Stromal cell of bone marrow (primary cell): ENCODE data around the gene ZNF215.
"Not testable (repeated sequence)": the region's sequence is repeated elsewhere in the genome, so short reads cannot be mapped to it uniquely, and the experiment has no call there.

Experiments
- DNase-seq: peaks from one replicate; pipeline ENCODE4 v3.0.0-alpha.2; 2012; ENCODE audit warnings: low read depth

Gene ZNF215

DNA sequence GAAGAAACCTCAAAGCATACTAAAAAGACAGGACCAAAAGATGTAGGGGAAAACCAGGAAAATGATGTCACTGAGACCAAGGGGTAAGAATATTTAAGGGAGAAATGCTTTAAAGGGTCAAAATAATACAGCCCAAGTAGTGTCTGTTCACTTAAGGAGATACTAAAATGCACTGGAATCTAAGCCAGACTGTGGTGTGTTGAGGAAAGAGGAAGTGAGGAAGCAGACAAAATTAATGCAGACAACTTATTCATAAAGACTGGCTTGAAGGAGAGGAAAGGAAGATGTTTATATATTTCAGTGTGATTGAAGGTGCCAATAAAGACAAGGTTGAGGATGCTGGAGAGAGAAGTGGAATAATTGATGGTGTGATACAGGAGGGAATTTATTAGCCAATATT is 15.7 kb downstream of the ZNF215 start:
- DNase-seq, result no peak

DNA sequence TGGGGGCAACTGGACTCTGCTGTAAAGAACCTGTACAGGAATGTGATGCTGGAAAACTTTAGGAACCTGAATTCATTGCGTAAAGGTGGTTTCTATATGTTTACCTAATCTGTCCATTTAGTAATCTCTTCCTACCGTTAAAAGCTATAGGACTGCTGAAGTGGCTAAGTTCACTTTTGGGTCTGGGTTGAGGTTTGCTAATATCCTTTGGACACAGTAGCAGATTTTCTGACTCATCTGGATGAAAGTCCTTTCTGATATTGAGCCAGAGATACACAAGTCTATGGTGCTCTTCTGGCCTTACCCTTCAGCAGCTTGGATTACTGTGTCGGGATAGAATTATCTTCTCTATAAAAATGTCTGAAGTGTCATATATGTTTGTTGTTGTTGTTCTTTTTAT is 16.9 kb downstream of the ZNF215 start:
- DNase-seq, result peak; percentile 20

DNA sequence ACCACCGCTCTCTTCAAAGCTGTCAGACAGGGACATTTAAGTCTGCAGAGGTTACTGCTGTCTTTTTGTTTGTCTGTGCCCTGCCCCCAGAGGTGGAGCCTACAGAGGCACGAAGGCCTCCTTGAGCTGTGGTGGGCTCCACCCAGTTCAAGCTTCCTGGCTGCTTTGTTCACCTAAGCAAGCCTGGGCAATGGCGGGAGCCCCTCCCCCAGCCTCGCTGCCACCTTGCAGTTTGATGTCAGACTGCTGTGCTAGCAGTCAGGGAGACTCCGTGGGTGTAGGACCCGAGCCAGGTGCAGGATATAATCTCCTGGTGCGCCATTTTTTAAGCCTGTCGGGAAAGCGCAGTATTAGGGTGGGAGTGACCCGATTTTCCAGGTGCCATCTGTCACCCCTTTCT is 28.0 kb downstream of the ZNF215 start:
- DNase-seq, result not testable (repeated sequence)

DNA sequence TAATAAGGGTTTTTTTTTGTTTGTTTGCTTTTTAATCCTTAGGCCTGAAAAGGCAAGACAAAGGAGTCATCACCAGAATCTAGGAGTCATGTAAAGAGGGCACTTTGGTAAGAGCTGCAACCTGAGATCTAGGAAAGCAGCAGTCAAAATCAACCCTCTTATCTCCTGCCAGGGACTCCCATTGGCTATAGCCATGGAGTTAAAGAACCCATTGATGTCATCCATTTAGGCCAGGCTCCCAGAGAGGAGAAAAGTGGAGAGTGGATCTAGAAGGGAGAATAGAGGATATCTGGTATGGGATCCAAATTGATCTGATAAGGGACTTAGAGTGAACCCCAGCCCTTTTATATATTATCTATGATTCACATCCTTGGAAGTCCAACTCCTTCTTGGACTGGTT is 35.9 kb downstream of the ZNF215 start:
- no peak for DNase-seq

DNA sequence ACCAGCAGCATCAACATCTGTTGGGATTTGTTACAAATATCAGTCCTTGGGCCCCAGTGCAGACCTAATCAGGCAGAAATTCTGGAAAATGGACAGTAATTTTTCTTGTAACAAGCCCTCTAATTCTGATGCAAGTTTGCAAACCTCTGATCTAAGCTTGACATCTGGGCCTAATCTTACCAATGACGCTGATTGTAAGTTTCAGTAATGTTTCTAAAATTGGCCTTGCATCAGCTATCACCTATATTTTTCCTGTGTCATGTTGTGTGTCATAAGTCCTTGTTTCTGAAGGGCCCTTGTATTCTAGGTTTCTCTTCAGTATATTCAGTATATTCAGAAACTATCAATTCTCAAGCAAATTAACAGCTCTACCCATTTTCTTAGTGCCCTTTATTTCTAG is 36.4 kb downstream of the ZNF215 start:
- no peak for DNase-seq

DNA sequence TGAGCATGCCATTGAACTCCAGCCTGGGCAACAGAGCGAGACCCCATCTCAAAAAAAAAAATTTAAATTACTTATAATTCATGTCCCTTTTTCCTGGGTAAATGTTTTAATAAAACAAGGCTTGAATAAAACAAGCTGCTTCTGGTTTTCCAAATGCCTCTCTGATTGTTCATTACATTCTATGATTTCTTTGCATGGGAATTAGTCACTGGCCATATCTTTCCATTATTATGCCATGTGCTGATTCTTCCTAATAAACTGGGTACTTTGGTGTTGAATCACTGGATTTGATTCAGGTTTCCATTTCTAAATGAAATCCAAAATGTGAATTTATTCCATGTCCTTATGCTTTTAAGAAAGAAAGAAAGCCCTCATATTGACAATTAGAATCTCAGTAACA is 42.6 kb downstream of the ZNF215 start:
- DNase-seq, result peak; percentile 61

DNA sequence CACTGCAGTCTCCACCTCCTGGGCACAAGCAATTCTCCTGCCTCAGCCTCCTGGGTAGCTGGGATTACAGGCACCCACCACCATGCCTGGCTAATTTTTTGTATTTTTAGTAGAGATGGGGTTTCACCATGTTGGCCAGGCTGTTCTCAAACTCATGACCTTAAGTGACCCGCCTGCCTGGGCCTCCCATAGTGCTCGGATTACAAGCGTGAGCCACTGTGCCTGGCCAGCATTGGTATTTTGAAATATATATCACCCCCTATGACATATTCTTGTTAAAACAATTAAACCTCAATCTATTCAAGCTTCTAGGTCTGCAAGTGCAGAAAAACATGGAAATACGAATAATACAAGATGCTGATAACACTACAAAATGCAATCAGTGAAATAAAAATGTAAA is 43.6 kb downstream of the ZNF215 start:
- DNase-seq, result peak; percentile 17

DNA sequence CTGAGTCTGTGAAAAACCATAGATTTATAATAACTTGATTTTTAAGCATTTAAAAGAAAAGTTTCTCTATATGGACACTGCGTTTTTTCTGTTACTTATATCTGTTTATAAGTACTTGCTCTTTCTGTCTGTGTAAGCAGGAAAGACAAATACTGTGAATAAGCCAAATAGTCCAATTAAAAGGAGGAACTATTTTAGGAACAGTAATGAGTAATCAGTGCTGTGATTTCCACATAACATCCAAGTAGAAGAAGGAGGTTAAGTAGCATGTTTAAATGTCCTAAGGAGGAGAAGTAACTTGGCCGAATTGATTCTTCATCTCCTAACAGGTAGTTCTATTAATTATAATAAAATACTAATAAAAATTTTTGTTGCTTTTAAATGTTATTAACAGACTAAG is 53.1 kb downstream of the ZNF215 start:
- DNase-seq, result peak; percentile 9

DNA sequence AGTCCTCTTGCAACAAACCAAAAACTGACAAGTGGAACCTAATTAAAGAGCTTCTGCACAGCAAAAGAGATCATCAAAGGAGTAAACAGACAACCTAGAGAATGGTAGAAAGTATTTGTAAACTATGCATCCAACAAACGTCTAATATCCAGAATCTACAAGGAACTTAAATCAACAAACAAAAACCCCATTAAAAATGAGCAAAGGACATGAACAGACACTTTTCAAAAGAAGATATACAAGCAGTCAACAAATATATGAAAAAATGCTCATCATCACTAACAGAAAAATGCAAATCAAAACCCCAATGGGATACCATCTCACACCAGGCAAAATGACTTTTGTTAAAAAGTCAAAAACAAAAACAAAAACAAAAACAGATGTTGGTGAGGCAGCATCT is 60.3 kb downstream of the ZNF215 start:
- no peak for DNase-seq

DNA sequence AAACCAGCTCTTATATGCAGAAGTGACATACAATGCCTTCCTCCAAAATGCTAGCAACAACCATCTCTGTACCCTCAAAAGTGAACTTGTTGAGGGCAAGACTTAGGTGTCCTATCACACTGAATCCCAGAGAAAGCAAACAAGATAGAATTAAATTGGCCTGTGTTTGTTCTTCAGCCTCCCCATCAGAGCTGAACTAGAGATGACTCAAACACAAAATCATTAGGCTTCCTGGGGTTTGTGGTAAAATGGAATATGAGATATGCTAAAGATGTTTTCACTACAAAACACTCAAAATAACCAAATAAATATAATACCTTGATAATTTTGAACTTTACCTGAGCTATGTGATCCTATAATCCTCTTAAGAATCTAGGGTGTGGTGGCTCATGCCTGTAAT is 62.3 kb downstream of the ZNF215 start:
- no peak for DNase-seq

DNA sequence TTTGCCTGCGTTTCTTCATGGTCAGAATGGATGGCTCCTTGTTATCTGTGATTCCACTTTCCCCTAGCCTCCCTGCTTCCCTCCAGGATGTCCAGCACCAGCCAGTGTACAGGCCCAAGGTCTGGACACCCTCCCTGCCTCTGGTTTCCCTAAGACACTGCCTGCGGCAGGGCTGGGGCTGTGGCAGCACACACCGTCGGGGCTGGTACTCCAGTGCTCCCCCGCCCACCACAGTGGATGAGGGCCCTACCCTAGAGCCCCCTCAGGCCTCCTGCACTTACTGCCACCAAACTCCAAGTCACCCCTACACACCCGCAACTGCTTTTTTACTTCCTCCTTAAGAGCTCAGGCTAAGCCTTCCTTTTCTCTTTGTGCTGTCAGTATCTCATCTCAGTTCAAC is 65.0 kb downstream of the ZNF215 start:
- DNase-seq, result no peak

DNA sequence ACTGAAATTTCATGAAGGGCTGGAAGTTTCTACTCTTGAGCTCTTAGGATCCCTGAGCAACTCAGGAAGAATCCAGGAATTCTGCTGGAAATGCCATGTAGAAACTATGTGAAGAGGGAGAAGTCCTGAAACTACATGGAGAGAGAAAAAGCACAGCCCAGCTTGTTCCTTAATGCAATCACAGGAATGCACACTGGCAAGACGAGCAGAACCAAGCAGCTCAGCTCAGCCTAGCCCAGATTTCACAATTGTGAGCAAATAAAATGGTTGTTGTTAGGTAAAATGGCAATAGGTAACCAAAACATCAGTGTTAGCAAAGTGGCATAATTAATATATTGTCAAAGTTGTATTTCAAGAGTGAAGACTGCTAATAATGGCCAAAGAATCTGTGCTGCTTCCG is 65.8 kb downstream of the ZNF215 start:
- no peak for DNase-seq

DNA sequence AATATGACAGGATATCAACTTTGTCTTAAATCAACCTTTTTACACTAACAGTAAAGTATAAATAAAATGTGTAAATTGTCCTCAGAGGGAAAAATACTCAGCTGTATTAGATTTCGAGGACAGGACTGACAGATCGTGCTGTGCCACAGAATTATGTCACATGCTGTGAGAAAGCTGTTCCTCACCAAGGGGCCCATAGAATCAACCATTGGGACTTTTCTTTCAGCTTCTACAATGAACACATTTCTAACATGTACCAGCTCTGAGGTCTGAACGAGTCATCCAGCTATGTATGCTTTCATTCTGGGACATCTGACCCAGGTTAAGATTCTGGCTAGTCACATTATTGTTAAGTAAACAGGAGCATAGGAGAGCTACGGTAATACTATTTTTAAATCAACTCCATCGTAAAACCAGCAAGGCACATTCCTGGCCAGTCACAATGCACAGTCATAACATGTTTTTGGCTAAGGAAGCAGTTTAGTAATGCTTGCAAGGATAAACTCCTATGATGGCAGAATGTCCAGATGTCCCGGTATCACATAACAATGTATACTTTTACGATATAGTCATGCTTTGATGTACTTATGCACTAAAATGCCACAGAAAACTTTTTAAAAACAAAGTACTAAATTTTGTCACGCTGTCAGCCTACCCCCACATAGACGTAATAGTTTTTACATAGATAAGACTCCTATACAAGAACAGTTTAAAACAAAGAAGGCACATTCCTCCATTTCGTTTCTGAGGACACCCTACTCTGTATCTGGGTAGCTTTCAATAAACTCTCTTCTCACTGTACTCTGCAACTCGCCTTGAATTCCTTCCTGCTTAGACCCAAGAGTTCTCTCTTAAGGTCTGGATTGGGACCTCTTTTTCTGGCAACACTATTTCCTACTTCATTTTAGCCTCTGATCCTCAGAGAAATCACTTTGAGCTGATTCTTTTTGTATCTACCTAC is 66.5 kb downstream of the ZNF215 start:
- DNase-seq, result peak; percentile 54

DNA sequence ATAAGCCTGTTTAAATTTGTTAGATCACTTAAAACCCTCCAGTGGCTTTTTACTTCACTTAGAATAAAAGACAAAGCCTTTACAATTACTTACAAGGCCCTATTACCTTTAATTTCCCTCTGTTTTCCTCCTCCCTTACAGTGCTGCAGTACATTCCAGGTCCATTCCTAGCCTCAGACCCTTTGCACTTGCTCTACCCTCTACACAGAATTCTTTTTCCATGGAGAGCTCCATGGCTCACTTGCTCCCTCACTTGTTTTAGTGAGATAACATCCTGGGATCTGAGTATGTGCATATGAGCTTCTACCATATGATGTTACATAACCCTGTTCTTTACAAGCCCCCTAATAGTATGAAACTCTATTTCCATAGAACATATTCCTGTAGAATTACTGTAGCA is 69.5 kb downstream of the ZNF215 start:
- no peak for DNase-seq

DNA sequence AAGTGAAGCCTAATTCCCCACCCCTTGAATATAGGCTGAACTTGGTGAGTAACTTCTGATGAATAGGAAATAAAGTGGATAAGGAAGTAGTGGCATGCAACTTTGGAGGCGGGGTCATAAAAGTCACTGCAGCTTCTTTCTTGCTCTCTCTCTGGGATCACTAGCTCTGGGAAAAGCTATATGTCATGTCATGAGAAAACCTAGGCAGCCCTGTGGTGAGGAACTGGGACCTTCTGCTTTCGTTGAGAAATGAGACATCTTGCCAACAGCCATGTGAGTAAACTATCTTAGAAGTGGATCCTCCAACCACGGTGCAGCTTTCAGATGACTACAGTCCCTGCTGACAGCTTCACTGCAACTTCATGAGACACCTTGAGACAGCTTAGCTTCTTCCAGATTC is 78.3 kb downstream of the ZNF215 start:
- DNase-seq, result peak; percentile 9
